Fibroblast of peridontal ligament (primary cell): ENCODE measurements around the gene UST.
"Not testable (repeated sequence)": the region's sequence is repeated elsewhere in the genome, so short reads cannot be mapped to it uniquely, and the experiment has no call there.

Experiments used
- DNase-seq: peaks from one replicate; pipeline ENCODE4 v3.0.0-alpha.2; 2010; ENCODE audit errors: extremely low read depth

The UST gene

DNA sequence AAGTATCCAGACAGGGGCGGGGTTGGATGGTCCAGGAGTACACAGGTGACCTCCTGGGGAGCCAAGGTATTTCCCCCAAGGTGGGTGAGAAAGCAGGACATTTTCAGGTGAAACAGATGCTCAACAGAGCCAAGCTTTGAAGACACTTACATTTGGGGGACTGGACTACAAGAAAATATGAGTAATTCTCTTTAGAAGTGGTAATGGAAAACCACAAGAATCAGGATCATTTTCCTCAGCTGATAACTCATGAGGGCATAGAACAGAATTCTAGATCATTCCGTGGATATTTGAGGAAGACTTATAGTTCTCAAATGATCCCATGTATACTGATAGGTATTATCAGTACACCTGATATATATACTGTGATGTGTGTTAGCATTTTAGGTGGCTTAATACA is 89.9 kb downstream of the UST start:
- DNase-seq = peak; percentile 25

DNA sequence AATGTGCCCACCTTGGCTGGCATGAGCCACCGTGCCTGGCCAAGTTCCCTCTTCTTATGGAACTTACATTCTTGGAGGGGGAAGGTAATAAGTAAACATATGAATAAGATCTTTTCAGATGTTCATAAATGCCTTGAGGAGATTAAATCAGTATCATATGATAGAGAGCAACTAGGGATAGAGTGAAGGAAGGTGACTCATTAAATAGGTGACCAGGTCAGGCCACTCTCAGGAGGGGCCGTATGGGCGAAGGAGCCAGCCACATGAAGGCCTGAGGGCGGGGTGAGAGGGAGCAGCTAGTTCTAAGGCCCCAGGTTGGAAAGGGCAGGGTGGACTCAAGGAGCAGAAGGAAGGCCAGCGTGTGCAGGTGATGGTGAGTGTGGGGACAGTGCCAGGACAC is 91.1 kb downstream of the UST start:
- DNase-seq = no peak

DNA sequence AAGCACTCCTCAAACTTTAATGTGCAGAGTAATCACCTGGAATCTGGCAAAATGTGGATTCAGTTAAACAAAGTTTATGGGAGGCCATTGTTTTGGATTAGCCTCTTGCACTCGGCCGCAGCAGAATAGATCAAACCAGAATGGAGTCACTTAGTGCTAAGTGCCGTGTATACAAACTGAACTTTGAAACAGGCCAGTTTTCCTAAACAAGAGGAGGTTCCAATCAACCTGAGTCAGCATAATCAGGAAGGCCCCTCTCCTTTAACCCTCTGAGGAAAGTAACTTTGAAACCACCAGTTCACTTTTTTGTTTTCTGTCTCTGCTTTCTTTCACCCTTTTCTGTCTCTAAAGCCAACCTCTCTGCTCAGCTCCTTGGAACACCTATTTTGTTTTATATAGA is 92.2 kb downstream of the UST start:
- no peak for DNase-seq

DNA sequence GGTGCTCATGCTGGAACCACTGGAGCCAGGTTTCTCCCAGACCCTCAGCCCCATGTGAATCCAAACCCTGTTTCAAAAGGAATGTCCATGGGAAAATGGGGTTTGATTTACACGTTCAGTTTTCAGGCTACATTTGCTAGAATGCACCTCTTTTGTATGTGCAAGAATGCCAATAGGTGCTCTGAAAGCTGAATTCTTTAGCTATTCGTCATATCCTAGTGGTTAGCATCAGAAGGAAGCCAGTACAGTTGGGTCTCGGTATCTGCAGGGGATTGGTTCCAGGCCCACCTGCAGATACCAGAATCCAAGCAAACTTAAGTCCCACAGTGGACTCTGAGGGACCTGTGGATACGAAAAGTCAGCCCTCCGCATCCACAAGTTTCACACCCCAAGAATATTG is 93.4 kb downstream of the UST start:
- DNase-seq = no peak

DNA sequence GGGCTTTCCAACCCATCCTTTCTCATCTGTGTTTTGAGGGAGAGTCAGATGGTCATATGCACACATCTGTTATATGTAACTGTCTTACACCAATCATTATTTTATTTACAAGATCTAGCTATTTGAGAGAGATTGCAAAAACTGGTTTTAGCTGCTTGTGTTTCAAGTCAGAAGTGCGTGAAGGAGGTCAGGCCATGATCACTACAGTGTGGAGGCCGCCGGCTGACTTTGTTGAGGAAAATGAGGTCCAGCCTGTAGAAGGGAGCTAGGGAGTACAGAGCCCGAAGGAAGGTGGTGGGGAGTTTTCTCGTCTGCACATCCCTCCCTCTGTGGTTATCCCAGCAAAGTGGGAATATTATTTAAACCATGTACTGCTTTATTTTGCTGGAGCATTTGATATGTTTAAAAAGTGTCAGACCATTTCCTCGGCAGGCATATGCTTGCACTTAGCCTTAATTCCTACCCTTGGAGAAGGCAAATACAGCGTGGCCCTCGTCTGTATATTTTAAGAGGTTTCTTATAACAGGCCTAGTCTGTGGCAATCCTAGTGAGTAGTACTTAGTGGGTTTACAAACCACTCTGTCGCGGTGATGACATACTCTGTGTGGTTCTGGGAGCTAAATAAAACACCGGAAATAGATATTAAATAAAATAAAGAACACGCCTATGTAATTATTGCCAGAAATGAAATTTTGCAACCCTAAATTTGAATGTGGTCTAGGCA is 95.6 kb downstream of the UST start:
- peak; percentile 51 for DNase-seq

DNA sequence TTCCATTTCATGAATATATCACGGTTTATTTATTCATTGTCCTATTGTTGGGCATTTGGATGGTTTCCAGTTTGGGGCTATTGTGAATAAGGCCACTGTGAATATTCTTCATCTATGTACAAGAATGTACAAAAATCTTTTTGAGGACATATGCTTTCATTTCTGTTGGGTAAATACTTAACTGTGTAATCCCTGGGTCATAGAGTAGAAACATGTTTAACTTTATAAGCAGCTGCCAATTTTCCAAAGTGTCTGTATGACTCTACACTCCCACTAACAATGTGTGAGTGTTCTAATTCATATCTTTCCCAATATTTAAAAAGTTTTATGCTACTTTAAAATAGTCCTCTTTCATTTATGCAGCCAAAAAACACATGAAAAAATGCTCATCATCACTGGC is 98.6 kb downstream of the UST start:
- DNase-seq = peak; percentile 30

DNA sequence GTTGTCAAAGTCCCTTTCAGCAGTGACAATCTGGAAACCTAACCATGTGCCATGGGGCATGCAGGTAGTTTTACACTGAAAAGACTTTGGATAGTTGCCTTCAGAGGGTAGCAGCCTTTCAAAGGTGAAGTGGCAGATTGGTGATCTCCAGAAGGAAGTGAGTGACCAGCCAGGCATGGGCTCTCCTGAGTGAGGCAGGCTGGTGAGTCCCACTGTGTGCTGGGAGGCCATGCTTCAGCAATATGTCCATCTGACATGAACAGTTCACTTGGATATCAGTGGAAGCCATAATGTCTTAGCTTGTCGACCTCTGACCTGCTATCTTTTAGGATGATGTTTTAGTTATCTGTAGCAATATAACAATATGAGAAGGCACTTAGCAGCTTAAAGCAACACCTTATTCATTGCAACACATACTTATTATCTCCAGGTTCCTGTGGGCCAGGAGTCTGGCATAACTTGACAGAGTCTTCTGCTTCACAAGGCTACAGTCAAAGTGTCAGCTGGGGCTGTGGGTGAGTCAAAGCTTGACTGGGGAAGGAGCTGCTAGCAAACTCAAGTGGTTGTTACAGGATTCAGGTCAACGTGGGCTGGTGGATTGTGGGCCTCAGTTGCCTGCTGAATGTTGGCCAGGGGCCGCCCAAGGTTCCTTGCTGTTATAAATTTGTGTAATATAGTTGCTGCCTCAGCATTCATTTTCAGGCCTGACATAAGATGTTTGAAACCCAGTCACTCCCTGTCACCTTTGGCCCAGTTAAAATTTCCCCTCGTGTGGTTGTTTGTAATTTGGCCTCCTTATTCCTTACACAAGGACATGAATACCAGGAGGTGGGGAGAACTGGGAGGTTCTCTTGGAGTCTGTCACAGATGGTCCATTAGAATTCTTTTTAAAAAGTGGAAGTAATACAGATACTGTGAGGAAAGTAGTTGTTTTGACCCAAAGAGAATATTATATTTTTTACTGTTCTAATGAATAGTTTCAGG is 100.2 kb downstream of the UST start:
- peak; percentile 49 for DNase-seq

- DNase-seq = no peak
Observed at GRCh38 chr6:148848915-148849314, 102.1 kb downstream of the UST start.

GRCh38 chr6:148849449-148849848 is 102.6 kb downstream of the UST start:
- DNase-seq = not testable (repeated sequence)

DNA sequence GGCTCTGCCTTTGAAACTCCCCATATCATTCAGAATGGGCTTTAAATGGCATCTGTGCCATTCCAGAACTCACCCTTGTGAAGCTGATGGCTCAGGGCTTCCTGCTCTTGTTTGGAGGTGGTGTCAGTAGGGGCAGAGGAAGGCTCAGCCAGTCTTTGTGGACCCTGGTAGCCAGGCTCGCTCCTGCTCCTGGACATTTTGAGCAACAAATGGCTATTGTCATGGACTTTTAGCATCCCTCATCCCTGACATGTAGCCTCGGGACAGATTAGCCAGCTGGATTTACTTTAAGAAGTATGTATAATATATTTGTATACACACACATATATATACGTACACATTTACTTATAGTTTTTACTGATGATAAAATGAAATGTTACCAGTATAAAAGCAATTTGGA is 104.1 kb downstream of the UST start:
- DNase-seq = no peak

- no peak for DNase-seq
Observed at GRCh38 chr6:148851683-148852556, 105.1 kb downstream of the UST start.

DNA sequence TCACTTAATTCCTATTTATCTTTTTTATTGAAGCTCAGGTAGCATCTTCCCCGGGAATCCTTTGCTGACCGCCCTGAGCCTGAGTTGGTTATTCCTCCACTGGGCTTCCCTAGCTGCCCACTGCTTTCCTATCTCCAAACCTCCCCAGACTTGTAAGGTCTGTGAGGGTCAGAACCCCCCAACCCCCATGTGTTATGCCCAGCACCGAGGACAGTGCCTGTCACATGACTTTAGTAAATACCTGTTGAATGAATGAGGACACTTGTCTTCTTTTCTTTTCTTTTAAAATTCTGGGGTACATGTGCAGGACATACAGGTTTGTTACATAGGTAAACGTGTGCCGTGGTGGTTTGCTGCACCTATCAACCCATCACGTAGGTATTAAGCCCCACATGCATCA is 105.9 kb downstream of the UST start:
- no peak for DNase-seq

GRCh38 chr6:148853113-148853512 is 106.3 kb downstream of the UST start:
- not testable (repeated sequence) for DNase-seq

DNA sequence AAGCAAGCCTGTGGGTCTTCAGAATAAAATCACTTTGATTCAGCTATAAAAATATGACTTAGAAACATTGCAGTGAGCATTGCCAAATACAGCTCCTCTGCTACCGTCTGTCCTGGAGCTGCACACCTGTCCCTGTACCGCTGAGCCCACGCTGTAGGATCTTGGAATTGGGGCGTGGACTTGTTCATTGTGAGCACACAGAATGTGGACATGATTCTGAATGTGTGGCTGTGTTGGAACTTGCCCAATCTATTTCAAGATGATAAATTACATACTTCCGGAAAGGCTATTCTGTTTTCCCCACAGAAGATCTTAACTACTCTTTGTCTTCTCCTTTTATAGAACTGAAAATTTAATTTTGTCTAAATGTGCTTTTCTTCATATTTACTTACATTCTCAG is 107.3 kb downstream of the UST start:
- DNase-seq = no peak

DNA sequence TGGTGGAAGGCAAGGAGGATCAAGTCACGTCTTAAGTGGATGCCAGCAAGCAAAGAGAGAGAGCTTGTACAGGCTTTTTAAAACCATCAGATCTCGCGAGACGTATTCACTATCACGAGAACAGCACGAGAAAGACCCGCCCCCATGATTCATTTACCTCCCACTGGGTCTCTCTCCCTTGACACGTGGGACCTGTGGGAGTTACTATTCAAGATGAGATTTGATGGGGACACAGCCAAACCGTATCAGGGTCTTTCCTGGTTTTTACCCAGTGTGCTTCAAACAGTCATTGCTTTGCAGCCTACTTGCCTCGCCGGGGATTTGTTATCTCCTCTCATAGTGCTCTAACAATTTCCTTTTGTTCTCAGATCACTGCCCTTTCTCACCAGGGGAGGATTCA is 108.2 kb downstream of the UST start:
- DNase-seq = no peak

- no peak for DNase-seq
Observed at GRCh38 chr6:148855744-148856143, 108.9 kb downstream of the UST start.

GRCh38 chr6:148857798-148858390 is 111.1 kb downstream of the UST start:
- DNase-seq = peak; percentile 55

- DNase-seq = not testable (repeated sequence)
Observed at GRCh38 chr6:148864132-148864531, 117.3 kb downstream of the UST start.

DNA sequence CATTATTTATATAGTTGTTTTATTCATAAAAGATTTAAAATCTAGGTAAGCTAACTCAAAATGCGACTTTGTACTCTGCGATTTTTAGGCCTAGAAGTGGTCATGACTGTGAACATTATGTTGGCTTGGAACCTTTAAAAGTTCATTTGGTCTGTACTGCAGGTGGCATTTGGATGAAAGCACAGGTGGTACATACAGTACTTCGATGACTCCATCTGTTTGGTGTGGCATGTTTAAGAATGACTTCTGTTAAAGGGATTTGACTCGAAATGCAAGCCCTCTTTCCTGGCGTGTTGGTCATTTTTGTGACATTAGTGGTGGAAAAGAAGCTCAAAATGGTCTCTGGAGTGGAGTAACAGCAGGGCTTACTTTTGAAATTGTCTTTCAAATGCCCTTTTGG is 118.1 kb downstream of the UST start:
- DNase-seq = no peak

- DNase-seq = no peak
Observed at GRCh38 chr6:148866657-148867268, 119.9 kb downstream of the UST start.

- no peak for DNase-seq
Observed at GRCh38 chr6:148867862-148868261, 121.0 kb downstream of the UST start.
